SK-N-SH treated with all-trans-retinoic acid at 6 μM for 48 hours (cell line): ENCODE results near the gene PBRM1.

Experiments
- ARNTL ChIP-seq: fragments of 450-650 bp; formaldehyde crosslinking; IDR thresholded peaks from 2 replicates; pipeline ENCODE4 v1.5.0; 2020; ENCODE audit warnings: low read depth, mild to moderate bottlenecking, moderate library complexity, borderline replicate concordance
- CSDC2 ChIP-seq: fragments of 250-450 bp; sonication (Bioruptor Pico); IDR thresholded peaks from 2 replicates; pipeline ENCODE4 v1.5.0; 2020; ENCODE audit warnings: mild to moderate bottlenecking, moderate library complexity
- CSRNP3 ChIP-seq: fragments of 250-450 bp; sonication (Bioruptor Pico); IDR thresholded peaks from 2 replicates; pipeline ENCODE4 v1.5.1; 2021; ENCODE audit warnings: mild to moderate bottlenecking, moderate library complexity
- OSR1 ChIP-seq: fragments of 250-450 bp; sonication (Bioruptor Pico); IDR thresholded peaks from 2 replicates; pipeline ENCODE4 v1.8.0; 2022; ENCODE audit warnings: moderate library complexity, mild to moderate bottlenecking, inconsistent platforms
- PATZ1 ChIP-seq: fragments of 250-450 bp; sonication (Bioruptor Pico); IDR thresholded peaks from 2 replicates; pipeline ENCODE4 v1.8.0; 2020; ENCODE audit warnings: mild to moderate bottlenecking, moderate library complexity, borderline replicate concordance
- PPARA ChIP-seq: fragments of 250-450 bp; sonication (Bioruptor Pico); IDR thresholded peaks from 2 replicates; pipeline ENCODE4 v1.5.0; 2020; ENCODE audit warnings: mild to moderate bottlenecking, borderline replicate concordance
- RARB ChIP-seq: fragments of 250-450 bp; sonication (Bioruptor Pico); IDR thresholded peaks from 2 replicates; pipeline ENCODE4 v1.8.0; 2021; ENCODE audit warnings: mild to moderate bottlenecking, moderate library complexity
- SNAI2 ChIP-seq: fragments of 250-450 bp; sonication (Bioruptor Pico); IDR thresholded peaks from 2 replicates; pipeline ENCODE4 v1.5.0; 2020; ENCODE audit warnings: mild to moderate bottlenecking, moderate library complexity
- TOX ChIP-seq: fragments of 250-450 bp; sonication (Bioruptor Pico); IDR thresholded peaks from 2 replicates; pipeline ENCODE4 v1.8.0; 2021; ENCODE audit warnings: mild to moderate bottlenecking, moderate library complexity, borderline replicate concordance
- TSHZ2 ChIP-seq: fragments of 250-450 bp; sonication (Bioruptor Pico); IDR thresholded peaks from 2 replicates; pipeline ENCODE4 v1.5.0; 2020; ENCODE audit warnings: mild to moderate bottlenecking, moderate library complexity
- ZC3H10 ChIP-seq: fragments of 250-450 bp; sonication (Bioruptor Pico); IDR thresholded peaks from 2 replicates; pipeline ENCODE4 v1.5.1; 2021; ENCODE audit warnings: mild to moderate bottlenecking, moderate library complexity
- ZFP3 ChIP-seq: fragments of 250-450 bp; sonication (Bioruptor Pico); IDR thresholded peaks from 2 replicates; pipeline ENCODE4 v1.5.0; 2020; ENCODE audit warnings: mild to moderate bottlenecking, moderate library complexity
- ZFP30 ChIP-seq: fragments of 450-650 bp; formaldehyde crosslinking; IDR thresholded peaks from 2 replicates; pipeline ENCODE4 v1.5.0; 2022; ENCODE audit warnings: mild to moderate bottlenecking, moderate library complexity

GRCh38 chr3:52649461-52650210 lies 36.1 kb downstream of the PBRM1 start:
- TF ChIP-seq CSRNP3 (CRISPR knock-in tag) (no peak), PATZ1 (no peak), ZFP3 (CRISPR knock-in tag) (no peak), TOX (CRISPR knock-in tag) (no peak), SNAI2 (CRISPR knock-in tag) (no peak), PPARA (CRISPR knock-in tag) (no peak), RARB (CRISPR knock-in tag) (no peak), OSR1 (no peak), ZFP30 (CRISPR knock-in tag) (no peak), ZC3H10 (no peak), CSDC2 (CRISPR knock-in tag) (no peak), TSHZ2 (no peak), ARNTL (CRISPR knock-in tag) (no peak)
